Duodenal mucosa (tissue), 2 donors: ENCODE results near the gene KCNMB3.
"Not testable (repeated sequence)": the region's sequence is repeated elsewhere in the genome, so short reads cannot be mapped to it uniquely, and the experiment has no call there.

Source experiments
- H3K27ac ChIP-seq: one replicate; pipeline ENCODE4 v1.7.0; 2013; ENCODE audit warnings: low read depth, low read length
- H3K27me3 ChIP-seq, 2 donors: one replicate each; pipeline ENCODE4 v1.7.0; 2013; ENCODE audit warnings: low read length in 2 of 2, control low read depth in 1 of 2; ENCODE audit not compliant: insufficient read depth in 2 of 2, control insufficient read depth in 1 of 2
- H3K36me3 ChIP-seq, 2 donors: one replicate each; pipeline ENCODE4 v1.7.0; 2013; ENCODE audit warnings: low read length in 2 of 2, control low read depth in 1 of 2; ENCODE audit not compliant: insufficient read depth in 2 of 2, control insufficient read depth in 1 of 2
- H3K4me1 ChIP-seq, 2 donors: one replicate each; pipeline ENCODE4 v1.7.0; 2013; ENCODE audit warnings: low read length in 2 of 2, control low read depth in 1 of 2; ENCODE audit not compliant: insufficient read depth in 2 of 2, control insufficient read depth in 1 of 2
- H3K4me3 ChIP-seq, 2 donors: one replicate each; pipeline ENCODE4 v1.7.0; 2013; ENCODE audit warnings: low read length in 2 of 2, low read depth in 1 of 2
- H3K9ac ChIP-seq, 2 donors: one replicate each; pipeline ENCODE4 v1.7.0; 2013; ENCODE audit warnings: low read length in 2 of 2, low read depth in 1 of 2
- H3K9me3 ChIP-seq, 2 donors: one replicate each; pipeline ENCODE4 v1.7.0; 2013; ENCODE audit warnings: low read length in 2 of 2, control low read depth in 1 of 2; ENCODE audit not compliant: control insufficient read depth in 1 of 2

KCNMB3 gene

GRCh38 chr3:179242859-179243258 lies 8.1 kb downstream of the KCNMB3 start:
- H3K4me3 ChIP-seq, H3K27me3 ChIP-seq, H3K4me1 ChIP-seq, H3K9ac ChIP-seq, H3K9me3 ChIP-seq, H3K36me3 ChIP-seq, H3K27ac ChIP-seq: not testable (repeated sequence)

GRCh38 chr3:179240299-179240698 lies 10.6 kb downstream of the KCNMB3 start:
- H3K4me1 ChIP-seq, H3K9me3 ChIP-seq, H3K27ac ChIP-seq, H3K27me3 ChIP-seq, H3K36me3 ChIP-seq, H3K9ac ChIP-seq, H3K4me3 ChIP-seq: not testable (repeated sequence)

- peaks cover 0 to 6% of the 10 kb centered on the region in 2 donors for H3K36me3 ChIP-seq
- H3K27me3 ChIP-seq: no peaks in the 10 kb centered on the region
- H3K4me3 ChIP-seq: no peak overlapping the region
- H3K27ac ChIP-seq: no peak overlapping the region
- H3K4me1 ChIP-seq: no peaks in the 10 kb centered on the region
- H3K9ac ChIP-seq: no peak overlapping the region
- H3K9me3 ChIP-seq: no peaks in the 10 kb centered on the region
Measured at GRCh38 chr3:179236669-179237301, 14.1 kb downstream of the KCNMB3 start.

GRCh38 chr3:179234199-179234598 lies 16.7 kb downstream of the KCNMB3 start:
- no peaks in the 10 kb centered on the region for H3K9me3 ChIP-seq
- H3K36me3 ChIP-seq: peaks cover 0 to 14% of the 10 kb centered on the region in 2 donors
- no peak overlapping the region for H3K27ac ChIP-seq
- H3K9ac ChIP-seq: no peak overlapping the region
- H3K27me3 ChIP-seq: no peaks in the 10 kb centered on the region
- H3K4me3 ChIP-seq: no peak overlapping the region
- no peaks in the 10 kb centered on the region for H3K4me1 ChIP-seq

- Histone ChIP-seq H3K27ac (no peak overlapping the region), H3K36me3 (peaks cover 0 to 14% of the 10 kb centered on the region in 2 donors), H3K9ac (no peak overlapping the region), H3K4me3 (no peak overlapping the region), H3K27me3 (no peaks in the 10 kb centered on the region), H3K4me1 (no peaks in the 10 kb centered on the region), H3K9me3 (no peaks in the 10 kb centered on the region)
Measured at GRCh38 chr3:179233043-179233442, 17.9 kb downstream of the KCNMB3 start.

GRCh38 chr3:179229177-179229576 lies 21.7 kb downstream of the KCNMB3 start:
- H3K4me3 ChIP-seq: no peak overlapping the region
- no peak overlapping the region for H3K27ac ChIP-seq
- H3K27me3 ChIP-seq: no peaks in the 10 kb centered on the region

GRCh38 chr3:179227349-179227748 lies 23.6 kb downstream of the KCNMB3 start:
- Histone ChIP-seq H3K27me3 (no peaks in the 10 kb centered on the region), H3K4me3 (no peak overlapping the region), H3K4me1 (no peaks in the 10 kb centered on the region), H3K27ac (no peak overlapping the region), H3K9ac (no peak overlapping the region), H3K36me3 (peaks cover 4 to 28% of the 10 kb centered on the region in 2 donors), H3K9me3 (no peaks in the 10 kb centered on the region)

More at GRCh38 chr3:179229177-179229576, 21.7 kb downstream of the KCNMB3 start:
- peaks cover 4 to 25% of the 10 kb centered on the region in 2 donors for H3K36me3 ChIP-seq
- H3K9me3 ChIP-seq: no peaks in the 10 kb centered on the region
- no peak overlapping the region for H3K9ac ChIP-seq
- no peaks in the 10 kb centered on the region for H3K4me1 ChIP-seq

GRCh38 chr3:179224584-179224983 lies 26.3 kb downstream of the KCNMB3 start:
- H3K9ac ChIP-seq: no peak overlapping the region
- H3K4me1 ChIP-seq: no peaks in the 10 kb centered on the region
- no peaks in the 10 kb centered on the region for H3K9me3 ChIP-seq
- no peak overlapping the region for H3K4me3 ChIP-seq
- no peak overlapping the region for H3K27ac ChIP-seq
- H3K36me3 ChIP-seq: peaks cover 4 to 28% of the 10 kb centered on the region in 2 donors
- H3K27me3 ChIP-seq: no peaks in the 10 kb centered on the region

- H3K4me1 ChIP-seq: no peaks in the 10 kb centered on the region
- H3K9ac ChIP-seq: no peak overlapping the region
- H3K9me3 ChIP-seq: no peaks in the 10 kb centered on the region
- H3K27me3 ChIP-seq: no peaks in the 10 kb centered on the region
- peaks cover 4 to 28% of the 10 kb centered on the region in 2 donors for H3K36me3 ChIP-seq
- no peak overlapping the region for H3K27ac ChIP-seq
- H3K4me3 ChIP-seq: no peak overlapping the region
Measured at GRCh38 chr3:179223548-179223947, 27.4 kb downstream of the KCNMB3 start.

GRCh38 chr3:179218213-179218612 lies 32.7 kb downstream of the KCNMB3 start:
- not testable (repeated sequence) for H3K4me3 ChIP-seq, H3K9me3 ChIP-seq, H3K27me3 ChIP-seq, H3K4me1 ChIP-seq, H3K9ac ChIP-seq, H3K27ac ChIP-seq
- H3K36me3 ChIP-seq: peaks cover 0 to 24% of the 10 kb centered on the region in 2 donors

- peaks cover 0 to 18% of the 10 kb centered on the region in 2 donors for H3K36me3 ChIP-seq
- H3K4me3 ChIP-seq, H3K27ac ChIP-seq, H3K9ac ChIP-seq, H3K27me3 ChIP-seq, H3K4me1 ChIP-seq, H3K9me3 ChIP-seq: not testable (repeated sequence)
Measured at GRCh38 chr3:179215550-179215949, 35.4 kb downstream of the KCNMB3 start.
